ENCODE measurements around the gene MAPRE3.

Gene MAPRE3

DNA sequence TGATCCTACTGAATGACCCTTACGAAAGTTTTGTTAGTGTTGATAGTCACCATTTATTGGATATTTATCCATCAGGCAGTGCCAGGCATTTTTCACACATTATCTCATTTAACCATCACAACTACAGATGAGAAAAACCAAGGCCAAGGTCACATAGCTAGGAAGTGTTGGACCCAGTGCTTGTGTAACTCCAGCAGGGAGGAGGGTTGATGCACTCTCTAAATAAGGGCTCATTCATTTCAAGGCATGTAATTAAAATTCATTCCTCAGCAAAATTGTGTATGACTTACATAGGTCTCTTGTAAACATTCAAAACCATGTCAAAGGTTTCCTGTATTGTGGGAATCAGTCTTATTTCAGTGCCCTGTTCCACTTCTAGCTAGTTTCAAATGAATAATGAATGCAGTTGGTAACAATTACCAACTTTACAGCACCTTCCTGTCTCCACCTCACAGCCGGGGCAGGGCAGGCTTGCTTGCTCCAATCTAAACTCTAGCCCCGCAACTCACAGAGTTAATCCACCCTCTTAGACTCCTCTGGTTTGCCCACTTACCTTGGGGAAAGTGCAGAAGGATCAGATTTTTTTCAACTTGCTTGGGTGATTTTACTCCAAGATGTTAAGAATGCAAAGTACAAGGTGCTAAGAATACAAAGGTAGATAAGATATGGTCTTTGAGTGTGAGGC, 5.8 kb upstream of the MAPRE3 start:
- H3K4me3 ChIP-seq (replicated peaks in 1 of 2; ENCODE audit: low read depth in 2 of 2, low read length in 2 of 2): no peak overlapping the region
- TF ChIP-seq, protein P1, sequence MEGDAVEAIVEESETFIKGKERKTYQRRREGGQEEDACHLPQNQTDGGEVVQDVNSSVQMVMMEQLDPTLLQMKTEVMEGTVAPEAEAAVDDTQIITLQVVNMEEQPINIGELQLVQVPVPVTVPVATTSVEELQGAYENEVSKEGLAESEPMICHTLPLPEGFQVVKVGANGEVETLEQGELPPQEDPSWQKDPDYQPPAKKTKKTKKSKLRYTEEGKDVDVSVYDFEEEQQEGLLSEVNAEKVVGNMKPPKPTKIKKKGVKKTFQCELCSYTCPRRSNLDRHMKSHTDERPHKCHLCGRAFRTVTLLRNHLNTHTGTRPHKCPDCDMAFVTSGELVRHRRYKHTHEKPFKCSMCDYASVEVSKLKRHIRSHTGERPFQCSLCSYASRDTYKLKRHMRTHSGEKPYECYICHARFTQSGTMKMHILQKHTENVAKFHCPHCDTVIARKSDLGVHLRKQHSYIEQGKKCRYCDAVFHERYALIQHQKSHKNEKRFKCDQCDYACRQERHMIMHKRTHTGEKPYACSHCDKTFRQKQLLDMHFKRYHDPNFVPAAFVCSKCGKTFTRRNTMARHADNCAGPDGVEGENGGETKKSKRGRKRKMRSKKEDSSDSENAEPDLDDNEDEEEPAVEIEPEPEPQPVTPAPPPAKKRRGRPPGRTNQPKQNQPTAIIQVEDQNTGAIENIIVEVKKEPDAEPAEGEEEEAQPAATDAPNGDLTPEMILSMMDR (IDR thresholded peaks at IDR 0.05; ENCODE audit: low read depth, low read length): no peak
- no peak for DNase-seq (ENCODE audit: low read depth in 2 of 2)

GRCh38 chr2:26968001-26968400, 2.4 kb upstream of the MAPRE3 start:
- DNase-seq (ENCODE audit: low read depth in 2 of 2): no peak
- TF ChIP-seq, protein P1 (IDR thresholded peaks at IDR 0.05; ENCODE audit: low read depth, low read length): no peak
- H3K4me3 ChIP-seq (replicated peaks in 1 of 2; ENCODE audit: low read depth in 2 of 2, low read length in 2 of 2): no peak overlapping the region

DNA sequence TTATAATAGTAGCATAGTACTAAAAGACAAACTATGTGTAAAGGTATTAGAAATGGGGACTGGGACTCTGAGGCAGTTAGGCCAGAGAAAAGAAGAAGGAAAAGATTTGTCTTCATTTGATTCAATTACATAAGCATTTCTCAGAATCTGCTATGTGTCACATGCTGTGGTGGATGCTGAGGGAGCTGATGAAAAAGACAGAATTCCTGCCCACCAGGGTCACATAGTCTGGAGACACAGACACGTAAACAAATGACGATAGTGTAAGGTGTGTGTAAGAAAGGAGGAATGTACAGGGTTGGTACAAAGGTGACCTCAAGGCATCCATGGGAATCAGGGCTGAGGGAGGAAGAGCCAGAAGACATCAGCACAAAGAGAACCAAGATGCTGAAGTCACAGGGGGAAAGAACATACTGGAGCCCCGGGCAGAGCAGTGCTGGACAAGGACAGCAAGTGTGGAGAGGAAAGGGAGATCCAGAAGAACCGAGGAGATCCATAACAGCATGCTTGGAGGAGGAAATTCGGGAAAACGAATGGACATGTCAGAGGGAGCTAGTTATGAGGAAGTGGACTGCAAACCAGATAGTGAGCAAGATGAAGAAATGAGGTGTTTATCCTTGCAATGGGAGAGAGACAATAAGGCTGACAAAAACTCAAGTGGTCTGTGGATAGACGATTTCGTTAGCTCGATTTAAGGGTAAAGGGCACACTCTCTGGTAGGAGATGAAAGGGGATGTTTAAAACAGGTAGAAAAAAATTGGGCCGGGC, 1.2 kb upstream of the MAPRE3 start:
- TF ChIP-seq, protein P1 (IDR thresholded peaks at IDR 0.05; ENCODE audit: low read depth, low read length): no peak
- DNase-seq (ENCODE audit: low read depth in 2 of 2): peak in 1 of 2 donors; percentile 47
- no peak overlapping the region for H3K4me3 ChIP-seq (replicated peaks in 1 of 2; ENCODE audit: low read depth in 2 of 2, low read length in 2 of 2)

- peak overlapping the region; percentile 67 to 81 for H3K4me3 ChIP-seq (replicated peaks in 1 of 2; ENCODE audit: low read depth in 2 of 2, low read length in 2 of 2)
- DNase-seq (ENCODE audit: low read depth in 2 of 2): peak; percentile 49 to 60
- TF ChIP-seq, protein P1 (IDR thresholded peaks at IDR 0.05; ENCODE audit: low read depth, low read length): no peak
Measured at GRCh38 chr2:26970928-26971627, 641 bp downstream of the MAPRE3 start.

GRCh38 chr2:26971911-26972786, 1.7 kb downstream of the MAPRE3 start:
- no peak for DNase-seq (ENCODE audit: low read depth in 2 of 2)
- peak overlapping the region in 1 of 2 donors; percentile 81 for H3K4me3 ChIP-seq (replicated peaks in 1 of 2; ENCODE audit: low read depth in 2 of 2, low read length in 2 of 2)
- TF ChIP-seq, protein P1 (IDR thresholded peaks at IDR 0.05; ENCODE audit: low read depth, low read length): no peak

DNA sequence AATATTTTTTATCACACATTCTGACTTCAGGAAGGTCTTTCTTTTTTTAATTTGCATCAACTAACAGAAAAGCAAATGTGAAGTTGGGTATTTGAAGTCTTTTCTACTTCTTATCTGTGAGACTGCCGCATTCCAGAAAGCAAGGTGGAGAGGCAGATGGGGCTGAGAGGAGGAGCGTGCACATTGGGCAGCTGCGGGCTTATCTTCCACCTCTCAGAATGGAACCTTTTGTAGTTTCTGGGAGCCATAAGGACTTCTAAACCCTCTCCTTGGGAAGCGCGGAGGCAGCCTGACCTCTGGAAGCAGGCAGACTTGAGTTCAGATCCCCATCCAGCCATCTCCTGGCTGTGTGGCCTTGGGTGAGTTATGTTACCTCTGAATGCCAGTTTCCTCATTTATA, 3.9 kb downstream of the MAPRE3 start:
- TF ChIP-seq, protein P1 (IDR thresholded peaks at IDR 0.05; ENCODE audit: low read depth, low read length): no peak
- H3K4me3 ChIP-seq (replicated peaks in 1 of 2; ENCODE audit: low read depth in 2 of 2, low read length in 2 of 2): no peak overlapping the region
- DNase-seq (ENCODE audit: low read depth in 2 of 2): no peak
